Right hindlimb (tissue), 1 donor: ENCODE measurements around the gene TMEM143.
A peak's percentile ranks its signal among the peaks of the same experiment; 100 is the strongest.
"Not testable (repeated sequence)": the region's sequence is repeated elsewhere in the genome, so short reads cannot be mapped to it uniquely, and the experiment has no call there.

Experiments
- DNase-seq: peaks from one replicate; pipeline ENCODE4 v3.0.0-alpha.2; 2018

TMEM143 gene

DNA sequence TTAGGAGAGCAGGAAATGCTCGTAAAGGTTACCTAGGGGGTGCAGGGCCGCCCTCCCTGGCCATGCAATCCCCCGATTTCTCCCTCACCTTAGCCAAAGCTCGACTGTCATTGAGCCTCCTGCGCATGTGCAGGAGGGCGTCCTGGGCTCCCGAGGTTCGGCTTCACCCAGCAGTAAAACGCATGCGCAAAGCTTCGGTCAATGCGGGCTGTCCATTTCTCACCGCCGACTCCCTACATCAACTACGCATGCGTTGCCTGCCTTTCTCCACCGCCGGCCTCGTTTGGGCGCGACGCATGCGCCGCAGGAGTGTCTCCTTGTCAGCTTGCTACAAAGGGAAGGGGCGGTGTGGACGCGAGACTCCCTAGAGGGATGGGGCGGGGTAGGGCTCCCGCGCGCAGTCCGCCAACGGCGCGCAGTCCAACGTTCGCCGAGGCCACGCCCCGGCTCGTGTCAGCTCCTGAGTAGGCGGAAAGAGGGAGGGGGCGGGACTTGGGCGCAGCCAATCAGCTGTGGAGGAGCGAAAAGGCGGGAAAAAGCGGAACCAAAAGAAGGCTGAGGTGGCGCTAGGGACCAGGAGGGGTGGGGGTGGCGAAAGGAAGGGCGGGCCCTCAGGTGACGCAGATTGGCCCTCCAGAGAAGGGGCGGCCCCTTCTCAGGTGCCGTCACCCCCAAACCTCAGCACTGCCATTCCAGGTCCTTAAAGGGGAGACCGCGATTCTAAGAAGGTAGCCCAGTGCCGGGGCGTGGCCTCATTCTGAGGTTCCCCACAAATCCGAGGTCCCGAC is at the start of gene TMEM143, which contains the start of gene SYNGR4:
Gene TMEM143 (minus strand): TSS at position 131 of the 788 bp plus-strand sequence. CDS start 20 bp downstream, at position 111.
Gene SYNGR4 (plus strand): TSS at position 558 of the 788 bp plus-strand sequence. CDS start 1,476 bp downstream, outside the sequence.
- DNase-seq = peak; percentile 100

DNA sequence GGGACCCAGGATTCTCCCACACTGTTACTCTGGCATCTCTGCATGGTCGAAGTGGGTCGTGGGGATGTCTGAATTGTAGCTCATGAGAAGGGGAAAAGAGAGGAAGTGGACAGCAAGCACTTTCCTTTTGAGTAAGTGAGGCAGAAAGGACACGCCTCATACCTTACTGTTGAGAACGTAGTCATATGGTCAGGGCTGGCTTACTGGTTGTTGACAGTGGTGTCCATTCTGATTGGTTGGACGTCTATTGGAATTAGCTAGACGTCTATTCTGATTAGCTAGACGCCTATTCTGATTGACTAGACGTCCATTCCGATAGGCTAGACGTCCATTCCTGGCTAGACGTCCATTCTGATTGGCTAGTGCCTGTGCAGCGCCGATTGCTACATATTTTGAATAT is 42.1 kb upstream of the TMEM143 start:
- no peak for DNase-seq

DNA sequence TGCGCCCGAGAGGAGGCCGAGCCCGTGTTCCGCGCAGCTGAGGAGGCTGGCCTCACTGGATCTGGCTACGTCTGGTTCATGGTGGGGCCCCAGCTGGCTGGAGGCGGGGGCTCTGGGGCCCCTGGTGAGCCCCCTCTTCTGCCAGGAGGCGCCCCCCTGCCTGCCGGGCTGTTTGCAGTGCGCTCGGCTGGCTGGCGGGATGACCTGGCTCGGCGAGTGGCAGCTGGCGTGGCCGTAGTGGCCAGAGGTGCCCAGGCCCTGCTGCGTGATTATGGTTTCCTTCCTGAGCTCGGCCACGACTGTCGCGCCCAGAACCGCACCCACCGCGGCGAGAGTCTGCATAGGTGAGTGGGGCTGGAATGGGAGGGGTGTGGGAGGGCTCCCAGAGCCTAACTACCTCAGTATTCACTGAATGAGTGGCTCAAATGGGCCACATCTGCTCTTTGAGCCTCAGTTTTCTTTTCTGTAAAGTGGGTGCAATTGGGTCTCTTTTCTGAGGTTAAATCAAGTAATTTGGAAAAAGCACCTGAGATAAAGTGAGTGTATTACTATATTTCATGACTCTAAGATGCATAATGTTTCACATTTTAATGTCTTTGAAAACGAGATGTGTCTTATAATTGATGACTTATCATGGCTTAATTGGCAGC is 41.4 kb upstream of the TMEM143 start:
- DNase-seq = no peak

DNA sequence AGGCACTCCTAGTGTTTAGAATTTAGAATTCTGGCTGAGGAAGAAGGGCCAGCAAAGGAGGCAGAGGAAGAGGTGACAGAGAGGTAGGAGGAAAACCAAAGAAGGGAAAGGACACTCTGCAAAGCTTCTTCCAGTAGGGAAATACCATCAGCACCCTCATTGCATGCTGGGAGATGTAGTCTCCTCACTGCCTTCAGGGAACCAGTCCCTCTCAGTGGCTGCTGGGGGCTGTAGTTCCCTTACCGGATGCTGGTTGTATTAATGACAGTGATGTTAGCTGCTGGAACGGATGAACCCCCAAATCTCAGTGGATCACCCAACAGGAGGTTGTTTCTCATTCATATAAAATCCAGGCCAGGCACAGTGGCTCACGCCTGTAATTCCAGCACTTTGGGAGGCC is 39.9 kb upstream of the TMEM143 start:
- DNase-seq = peak; percentile 71

DNA sequence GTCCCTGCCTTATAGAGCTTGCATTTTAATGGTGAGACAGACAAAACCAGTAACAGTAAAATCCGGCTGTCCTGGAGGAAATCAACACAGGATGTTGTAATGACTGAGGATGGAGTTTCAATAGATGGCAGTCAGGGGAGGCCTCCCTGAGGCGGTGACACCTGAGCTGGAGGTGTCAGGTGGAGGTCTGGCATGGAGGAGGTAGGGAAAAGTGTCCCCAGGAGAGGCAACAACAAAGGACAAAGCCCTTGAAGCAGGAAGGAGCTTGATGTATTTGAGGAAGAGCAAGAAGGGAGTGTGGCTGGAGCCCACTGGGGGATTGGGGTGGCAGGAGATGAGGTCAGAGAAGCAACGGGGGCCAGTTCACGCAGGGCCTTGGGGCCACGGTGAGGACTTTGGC is 37.5 kb upstream of the TMEM143 start:
- no peak for DNase-seq

DNA sequence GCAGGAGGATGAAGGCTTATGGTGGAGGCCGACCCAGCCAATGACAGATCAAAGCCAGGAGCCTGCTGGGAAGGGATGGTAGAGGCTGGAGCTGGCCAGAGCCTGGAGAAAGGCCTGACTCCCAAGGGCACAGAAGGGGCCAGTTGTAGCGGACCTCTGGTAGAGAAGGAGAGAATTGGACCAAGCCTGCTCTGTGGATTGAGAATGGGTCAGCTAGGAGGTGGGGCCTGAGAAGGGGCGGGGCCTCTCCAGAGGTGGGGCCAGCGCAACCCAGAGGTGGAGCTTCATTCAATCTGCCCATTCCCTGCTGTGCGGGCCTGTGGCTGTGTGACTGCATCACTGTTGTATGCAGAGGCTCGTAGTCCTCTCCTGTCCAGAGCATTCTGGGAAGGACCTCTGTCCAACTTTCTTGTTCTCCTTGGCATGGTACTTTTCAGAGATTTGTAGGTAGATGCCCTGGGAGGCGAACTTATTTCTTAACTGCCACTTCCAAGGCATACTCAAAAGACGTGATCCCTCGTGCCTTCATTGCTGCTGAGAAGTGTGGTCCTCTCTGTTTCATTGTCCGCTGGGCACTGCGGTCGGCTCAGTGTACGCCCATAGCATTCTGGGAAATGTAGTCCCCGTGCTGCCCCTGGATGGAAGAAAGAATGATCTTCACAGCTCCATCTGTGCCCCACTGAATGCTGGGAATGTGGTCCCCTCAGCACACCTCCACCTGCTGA is 36.4 kb upstream of the TMEM143 start:
- DNase-seq = peak; percentile 65

DNA sequence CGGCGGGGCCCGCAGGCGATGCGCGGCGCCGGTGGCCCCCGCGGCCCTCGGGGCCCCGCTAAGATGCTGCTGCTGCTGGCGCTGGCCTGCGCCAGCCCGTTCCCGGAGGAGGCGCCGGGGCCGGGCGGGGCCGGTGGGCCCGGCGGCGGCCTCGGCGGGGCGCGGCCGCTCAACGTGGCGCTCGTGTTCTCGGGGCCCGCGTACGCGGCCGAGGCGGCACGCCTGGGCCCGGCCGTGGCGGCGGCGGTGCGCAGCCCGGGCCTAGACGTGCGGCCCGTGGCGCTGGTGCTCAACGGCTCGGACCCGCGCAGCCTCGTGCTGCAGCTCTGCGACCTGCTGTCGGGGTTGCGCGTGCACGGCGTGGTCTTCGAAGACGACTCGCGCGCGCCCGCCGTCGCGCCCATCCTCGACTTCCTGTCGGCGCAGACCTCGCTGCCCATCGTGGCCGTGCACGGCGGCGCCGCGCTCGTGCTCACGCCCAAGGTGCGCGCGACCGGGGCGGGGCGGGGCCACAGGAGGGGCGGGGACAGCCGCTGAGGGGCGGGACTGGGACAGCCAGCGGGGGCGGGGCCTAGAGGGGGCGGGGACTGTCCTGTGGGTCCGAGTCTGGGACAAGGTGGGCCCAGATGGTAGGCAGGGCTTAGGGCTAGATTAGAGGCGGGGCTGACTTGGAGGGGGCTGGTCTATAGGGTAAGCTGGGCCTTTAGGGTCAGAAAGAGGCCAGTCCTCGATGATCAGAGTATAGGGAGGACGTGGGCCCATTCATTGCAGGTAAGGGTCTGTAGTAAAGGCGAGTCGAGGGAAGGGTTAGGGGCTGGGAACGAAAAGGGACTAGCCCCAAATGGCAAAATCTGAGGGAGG is 34.9 kb upstream of the TMEM143 start:
- peak; percentile 86 for DNase-seq

DNA sequence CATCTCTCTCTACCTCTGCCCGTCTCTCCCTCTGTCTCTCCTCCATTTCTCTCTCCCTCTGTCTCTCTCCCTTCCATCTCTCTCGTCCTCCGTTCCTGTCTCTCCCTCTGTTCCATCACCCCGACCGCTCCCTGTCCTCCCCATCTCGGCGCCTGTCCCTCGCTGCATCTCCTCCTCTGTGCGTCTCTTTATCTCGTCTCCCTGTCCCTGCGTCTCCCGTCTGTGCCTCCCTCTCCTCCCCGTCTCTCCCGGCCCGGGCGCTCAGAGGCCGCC is 34.3 kb upstream of the TMEM143 start:
- DNase-seq = no peak

DNA sequence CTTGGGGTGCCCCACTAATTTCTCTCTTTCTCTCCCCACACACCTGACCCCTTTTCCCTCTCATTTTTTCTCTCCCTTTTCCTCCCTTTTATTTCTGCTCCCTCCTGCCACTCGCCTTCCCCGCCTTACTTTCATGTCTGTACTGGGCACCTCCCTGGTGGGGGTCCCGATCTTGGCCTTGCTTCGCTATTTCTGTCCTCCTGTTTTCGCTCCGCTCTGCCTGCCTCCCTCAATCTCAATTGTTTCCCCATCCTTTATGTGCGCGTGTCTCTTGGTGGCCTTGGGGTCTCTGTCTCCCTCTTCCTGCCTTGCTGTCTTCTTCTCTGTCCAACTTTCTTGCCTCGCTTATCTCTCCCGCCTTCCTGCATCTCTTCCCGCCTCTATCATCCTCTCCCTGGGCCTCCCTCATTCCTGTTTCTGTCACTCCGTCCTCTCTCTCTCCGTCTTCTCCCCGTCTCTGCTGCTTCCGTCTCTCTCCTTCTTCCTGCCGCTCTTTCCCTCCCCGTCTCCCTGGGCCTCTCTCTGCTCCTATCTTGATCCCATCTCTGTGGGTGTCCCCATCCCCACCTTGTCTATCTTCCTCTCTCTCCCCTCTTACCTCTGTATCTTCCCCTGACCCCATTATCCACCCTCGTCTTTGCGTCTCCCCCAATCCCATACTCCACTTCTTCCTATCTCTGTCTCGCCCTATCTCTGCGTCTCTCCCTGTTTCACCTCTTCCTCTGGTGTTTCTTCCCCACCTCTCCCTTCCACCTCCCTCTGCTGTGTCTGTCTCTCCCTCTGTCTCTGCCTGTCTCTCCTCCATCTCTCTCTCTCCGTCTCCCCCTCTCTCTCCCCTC is 33.7 kb upstream of the TMEM143 start:
- DNase-seq = no peak

DNA sequence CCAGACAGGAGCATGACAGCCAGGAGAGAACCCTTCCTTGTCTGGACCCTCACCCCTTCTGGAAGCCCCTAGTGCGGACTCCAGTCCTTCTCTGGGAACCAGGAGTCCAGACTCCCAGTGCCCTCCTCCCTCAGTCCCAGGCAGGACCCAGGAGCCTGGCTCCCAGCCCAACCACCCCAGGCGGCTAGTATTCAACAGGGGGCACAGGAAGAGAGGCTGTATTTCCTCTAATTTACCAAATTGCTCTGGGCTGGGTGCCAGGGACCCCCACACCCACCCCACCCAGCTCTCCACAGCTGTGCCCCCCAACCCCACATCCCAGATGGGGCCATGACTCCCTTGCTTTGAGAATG is 33.1 kb upstream of the TMEM143 start:
- DNase-seq = no peak

DNA sequence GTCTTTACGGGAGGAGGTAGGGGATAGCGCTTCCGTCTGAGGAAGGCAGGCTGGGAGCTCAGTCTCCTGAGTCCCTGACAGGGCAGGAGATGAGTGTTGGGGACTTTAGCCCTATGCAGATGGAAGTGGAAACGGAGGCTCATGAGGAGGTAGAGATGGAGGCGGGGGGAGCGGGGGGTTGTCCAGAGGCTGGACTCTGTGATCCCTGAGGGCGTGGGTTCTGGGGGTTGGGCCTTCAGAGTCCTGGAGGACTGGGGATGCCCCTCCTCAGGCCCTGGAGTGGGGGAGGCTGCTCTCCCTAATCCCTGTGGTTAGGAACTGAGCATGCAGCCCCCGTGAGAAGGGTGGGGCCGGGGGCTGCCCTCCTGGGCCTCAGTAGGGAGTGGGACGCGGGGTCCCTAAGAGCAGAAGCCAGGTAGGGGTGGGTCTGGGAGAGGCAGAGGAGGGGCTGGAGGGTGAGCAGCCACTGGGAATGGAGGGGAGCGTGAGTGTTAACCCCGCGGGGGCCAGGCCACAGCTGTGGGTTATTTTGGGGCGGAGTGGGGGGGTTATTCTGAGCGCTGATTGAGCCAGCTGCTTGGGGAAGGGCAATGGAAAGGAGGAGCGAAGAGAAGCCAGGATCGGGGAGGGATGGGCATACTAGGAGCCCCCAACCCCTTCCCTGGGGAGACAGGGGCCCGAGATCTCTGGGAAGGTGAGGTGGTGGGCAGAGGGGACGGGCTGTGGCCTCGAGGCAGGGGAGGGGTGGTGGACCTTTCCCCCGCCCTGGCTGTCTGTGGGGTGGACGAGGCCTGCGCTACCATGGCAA is 32.5 kb upstream of the TMEM143 start:
- peak; percentile 37 for DNase-seq

DNA sequence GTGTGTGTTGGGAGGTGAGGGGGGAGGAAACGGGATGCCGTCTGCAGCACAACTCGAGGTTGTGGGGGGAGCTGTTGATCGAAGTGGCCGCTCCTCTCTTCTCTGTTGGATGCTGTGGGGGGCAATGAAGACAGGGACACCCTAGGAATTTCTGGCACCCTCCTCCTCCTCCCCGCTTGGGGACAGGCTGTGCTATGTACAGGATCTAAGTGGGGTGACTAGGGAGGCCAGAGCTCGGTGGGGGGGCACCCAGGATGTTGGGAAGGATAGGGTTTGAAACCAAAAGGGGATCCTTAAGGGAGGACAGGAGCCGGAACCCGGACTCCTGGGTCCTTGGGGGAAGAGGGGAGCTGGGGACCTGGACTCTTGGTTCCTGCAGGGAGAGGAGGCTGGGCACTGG is 31.8 kb upstream of the TMEM143 start:
- no peak for DNase-seq

DNA sequence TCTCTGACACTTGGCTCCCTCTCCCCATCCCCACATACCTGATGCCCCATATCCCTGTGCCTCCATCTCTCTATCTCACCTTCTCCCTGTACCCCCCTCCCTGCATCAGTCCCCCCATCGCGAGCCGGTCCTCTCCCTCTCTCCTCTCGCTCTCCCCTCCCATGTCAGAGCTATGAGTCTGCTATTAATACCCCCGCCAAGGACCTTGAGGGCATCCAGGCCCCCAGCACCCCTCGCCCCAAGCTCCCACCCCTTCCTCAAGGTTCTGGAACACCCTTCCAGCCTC is 31.4 kb upstream of the TMEM143 start:
- no peak for DNase-seq

DNA sequence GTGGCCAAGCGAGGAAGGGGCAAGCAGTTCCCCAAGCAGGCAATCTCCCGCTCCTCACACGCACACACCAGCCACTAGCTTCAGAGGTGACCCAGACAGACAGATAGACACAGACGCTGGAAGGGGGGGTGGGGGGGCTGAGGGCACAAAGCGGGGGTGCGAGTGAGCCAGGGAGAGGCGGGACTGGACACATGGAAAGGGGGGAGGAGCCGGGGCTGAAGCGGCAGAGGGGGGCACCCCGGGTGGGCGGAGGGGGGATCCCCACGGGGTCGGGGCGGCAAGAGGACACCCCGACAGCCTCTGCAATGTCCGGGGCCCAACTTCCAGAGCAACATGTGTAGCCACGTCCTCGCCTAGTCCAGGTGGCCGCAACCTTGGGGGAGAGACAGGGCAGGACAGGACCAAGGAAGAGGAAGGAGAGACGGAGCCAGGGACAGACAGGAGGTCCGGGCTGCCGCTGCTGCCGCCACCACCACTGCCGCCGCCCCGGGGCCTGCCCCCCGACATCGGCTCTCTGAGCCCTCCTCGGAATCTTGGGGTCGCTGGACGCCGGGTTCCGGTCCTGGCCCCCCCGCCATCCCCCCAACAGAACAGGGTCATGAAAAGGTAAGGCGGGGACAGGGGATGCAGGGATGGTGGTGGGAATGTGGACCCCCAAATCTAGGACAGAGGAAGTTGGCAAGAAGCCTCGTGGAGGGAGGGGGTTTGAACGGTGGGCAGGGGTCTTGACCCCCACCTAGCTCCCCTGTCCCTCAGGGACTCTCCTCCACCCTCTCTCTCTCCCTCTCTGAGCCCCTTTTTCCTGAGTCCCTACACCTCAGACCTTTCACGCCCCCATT is 30.8 kb upstream of the TMEM143 start:
- peak; percentile 42 for DNase-seq

DNA sequence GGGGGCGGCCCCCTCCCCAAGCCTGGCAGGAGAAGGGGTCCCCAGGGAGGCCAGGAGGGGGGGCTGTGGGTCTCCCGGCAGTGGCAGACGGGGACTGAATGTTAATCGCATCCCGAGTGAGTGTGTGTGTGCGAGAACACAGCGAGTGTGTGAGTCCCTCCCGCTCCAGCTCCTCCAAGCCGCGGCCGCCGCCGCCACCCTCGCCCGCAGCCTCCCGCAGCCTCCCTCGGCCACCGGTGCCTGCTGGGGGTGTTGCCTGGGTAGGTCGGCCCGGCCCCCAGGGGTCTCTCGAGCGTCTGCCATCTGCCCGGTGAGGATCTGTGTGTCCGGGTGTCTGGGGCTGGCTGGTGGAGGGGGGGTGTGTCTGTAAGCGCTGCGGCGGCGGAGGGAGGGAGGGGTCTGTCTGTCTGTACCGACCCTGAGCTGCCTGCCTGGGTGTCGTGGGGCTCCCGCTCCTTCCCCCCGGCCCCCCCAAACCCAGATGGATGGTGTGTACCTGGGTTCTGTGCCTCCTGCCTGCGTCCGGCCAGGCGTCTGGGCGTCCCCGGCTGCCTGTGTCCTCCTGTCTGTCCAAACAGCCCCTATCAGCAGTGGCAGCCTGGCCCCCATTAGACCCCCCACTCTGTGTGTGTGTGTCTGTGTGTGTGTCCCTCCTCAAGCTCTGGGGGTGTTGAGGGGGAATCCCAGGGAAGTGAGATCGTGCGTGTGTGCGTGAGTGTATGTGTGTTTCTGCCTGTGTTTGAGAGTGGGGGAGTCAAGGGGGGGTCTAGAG is 30.0 kb upstream of the TMEM143 start, which contains the start of gene GRIN2D:
Gene GRIN2D (plus strand): TSS at position 110 of the 772 bp plus-strand sequence. CDS start 4,725 bp downstream, outside the sequence.
- peak; percentile 63 for DNase-seq

DNA sequence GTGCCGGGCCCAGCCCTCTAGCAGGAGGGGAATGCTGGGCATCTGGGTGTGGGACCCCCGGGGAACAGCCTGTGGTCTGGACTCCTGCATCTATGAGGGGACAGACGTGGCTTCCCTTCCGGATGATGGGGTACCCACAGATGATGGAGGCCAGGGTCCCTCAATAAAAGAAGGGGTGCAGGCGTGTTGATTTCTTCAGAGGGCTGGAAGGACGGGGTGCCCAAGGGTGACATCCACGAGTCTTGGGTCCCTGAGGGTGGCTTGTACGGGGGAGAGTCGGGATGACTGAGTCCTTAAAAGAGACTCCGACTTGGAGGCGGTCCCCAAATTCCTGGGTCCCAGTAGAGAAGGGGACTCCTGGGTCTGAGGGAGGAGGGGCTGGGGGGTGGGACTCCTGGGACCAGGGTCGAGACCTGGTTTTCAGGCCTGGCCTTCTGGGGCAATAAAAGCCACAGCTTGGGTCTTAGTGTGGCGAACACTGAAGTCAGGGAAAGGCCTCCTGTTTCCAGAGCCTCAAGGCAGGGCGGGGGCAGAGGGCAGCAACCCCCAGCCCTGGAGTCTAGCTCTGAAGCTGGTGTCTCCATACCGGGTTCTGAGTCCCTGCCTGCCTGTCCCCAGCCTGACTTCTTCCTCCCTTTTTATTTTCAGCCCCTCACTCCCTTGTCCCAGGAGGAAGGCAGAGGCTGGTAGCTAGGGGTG is 29.3 kb upstream of the TMEM143 start:
- DNase-seq = no peak

DNA sequence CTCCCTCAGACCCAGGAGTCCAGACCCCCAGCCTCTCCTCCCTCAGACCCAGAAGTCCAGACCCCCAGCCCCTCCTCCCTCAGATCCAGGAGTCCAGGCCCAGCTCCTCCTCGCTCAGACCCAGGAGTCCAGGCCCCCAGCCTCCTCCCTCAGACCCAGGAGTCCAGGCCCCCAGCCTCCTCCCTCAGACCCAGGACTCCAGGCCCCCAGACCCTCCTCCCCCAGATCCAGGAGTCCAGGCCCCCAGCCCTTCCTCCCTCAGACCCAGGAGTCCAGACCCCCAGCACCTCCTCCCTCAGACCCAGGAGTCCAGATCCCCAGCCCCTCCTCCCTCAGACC is 28.2 kb upstream of the TMEM143 start:
- not testable (repeated sequence) for DNase-seq

DNA sequence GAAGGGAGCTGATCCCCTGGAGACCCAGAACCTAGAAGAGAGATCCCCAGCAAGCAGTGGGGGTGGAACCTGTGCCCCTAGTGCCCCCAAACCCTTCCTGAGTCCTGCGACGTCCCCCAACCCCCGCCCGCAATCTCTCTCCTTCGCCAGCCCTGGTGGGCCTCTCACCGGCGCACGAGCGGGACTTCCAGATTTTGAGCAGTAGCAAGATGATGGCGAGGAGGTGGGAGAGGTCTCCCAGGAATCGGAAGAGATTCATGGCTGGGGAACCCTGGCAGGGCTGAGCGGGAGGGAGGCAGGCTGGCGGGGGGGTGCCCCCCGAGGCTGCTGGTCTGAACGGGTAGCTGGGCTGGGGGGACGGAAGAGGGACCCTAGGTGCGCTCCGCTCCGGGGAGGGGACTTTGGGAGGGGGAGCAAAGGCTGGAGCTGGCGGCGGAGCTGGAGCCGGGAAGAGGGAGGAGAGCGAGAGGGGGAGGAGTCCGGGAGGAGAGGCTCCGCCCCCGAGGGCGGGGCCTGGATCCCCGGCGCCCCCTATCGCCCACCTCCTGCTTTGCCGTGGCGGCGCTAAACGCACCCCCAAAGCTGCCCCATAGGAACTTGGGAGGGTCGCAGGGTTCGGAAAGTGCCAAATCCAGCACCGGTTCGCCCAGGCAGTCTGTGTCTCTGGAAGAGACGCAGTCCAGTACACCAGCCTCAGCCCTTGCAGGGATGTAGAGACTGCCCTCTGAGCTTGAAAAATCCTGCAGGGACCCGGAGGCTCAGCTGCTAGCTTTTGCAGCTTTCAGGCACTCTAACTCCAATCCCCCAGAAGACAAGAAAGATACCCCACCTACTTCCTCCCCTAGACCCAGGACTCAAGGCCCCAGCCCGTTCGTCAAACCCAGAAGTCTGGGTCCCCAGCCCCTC is 27.6 kb upstream of the TMEM143 start, which contains the start of gene KDELR1:
Gene KDELR1 (minus strand): TSS at position 452 of the 906 bp plus-strand sequence. CDS start 193 bp downstream, at position 259.
- peak; percentile 87 for DNase-seq
